ENCODE measurements around the gene TRPM2. TPM values are rescaled to one million over a fixed set of nuclear protein-coding genes. Genes with fewer than 3 reads are reported as not detected.
"Not testable (repeated sequence)": the region's sequence is repeated elsewhere in the genome, so short reads cannot be mapped to it uniquely, and the experiment has no call there.

Gene TRPM2
- total RNA-seq, 1 donor from 2014 or later = 1.2 TPM

- DNase-seq = no peak
Measured at GRCh38 chr21:44397431-44398031, 44.1 kb downstream of the TRPM2 start.

GRCh38 chr21:44398499-44398898 is 45.1 kb downstream of the TRPM2 start:
- no peak for DNase-seq

GRCh38 chr21:44399151-44399954 is 45.9 kb downstream of the TRPM2 start:
- no peak for DNase-seq

- DNase-seq = no peak
Measured at GRCh38 chr21:44399955-44400790, 46.8 kb downstream of the TRPM2 start.

GRCh38 chr21:44400791-44401385 is 47.5 kb downstream of the TRPM2 start:
- no peak for DNase-seq

- no peak for DNase-seq
Measured at GRCh38 chr21:44401386-44402160, 48.2 kb downstream of the TRPM2 start.

- no peak for DNase-seq
Measured at GRCh38 chr21:44402323-44403105, 49.1 kb downstream of the TRPM2 start.

- no peak for DNase-seq
Measured at GRCh38 chr21:44403106-44404020, 49.9 kb downstream of the TRPM2 start.

GRCh38 chr21:44404482-44404881 is 51.1 kb downstream of the TRPM2 start:
- DNase-seq = not testable (repeated sequence)

GRCh38 chr21:44405091-44405947 is 51.9 kb downstream of the TRPM2 start:
- no peak for DNase-seq

- DNase-seq = no peak
Measured at GRCh38 chr21:44405948-44406872, 52.8 kb downstream of the TRPM2 start.

GRCh38 chr21:44406953-44407352 is 53.5 kb downstream of the TRPM2 start:
- DNase-seq = no peak

GRCh38 chr21:44407493-44407892 is 54.1 kb downstream of the TRPM2 start:
- no peak for DNase-seq

- DNase-seq = no peak
Measured at GRCh38 chr21:44408226-44408625, 54.8 kb downstream of the TRPM2 start.

GRCh38 chr21:44413566-44414290 is 60.3 kb downstream of the TRPM2 start:
- no peak for DNase-seq

GRCh38 chr21:44414291-44415072 is 61.1 kb downstream of the TRPM2 start:
- no peak for DNase-seq
